SK-N-MC (cell line): Measurements from ENCODE around the gene RAB40B.

Source experiments
- EZH2 ChIP-seq: fragments of 200-600 bp; sonication (generic); IDR thresholded peaks from one replicate; pipeline ENCODE4 v1.6.1; 2017; ENCODE audit warnings: antibody characterized with exemption
- POLR2AphosphoS5 ChIP-seq: IDR thresholded peaks from 2 replicates; pipeline ENCODE4 v1.6.1; 2012; ENCODE audit warnings: mild to moderate bottlenecking, low read depth, low read length, borderline replicate concordance

DNA sequence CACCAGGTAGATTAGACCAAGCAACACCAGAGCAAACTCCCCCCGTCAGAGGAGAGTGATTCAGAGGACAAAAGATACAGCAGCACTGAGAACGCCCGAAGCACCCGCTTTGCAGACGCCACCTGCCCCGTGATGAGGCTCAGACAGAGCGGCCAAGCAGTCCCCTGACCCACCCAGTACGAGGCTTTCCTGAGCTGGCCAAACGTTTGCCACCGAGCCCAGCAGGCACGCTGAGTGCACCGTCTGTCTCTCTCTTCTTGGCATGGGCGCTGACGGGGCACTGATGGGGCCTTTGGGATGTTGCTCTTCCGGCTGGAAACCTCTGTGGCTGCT is 30.9 kb downstream of the RAB40B start:
- TF ChIP-seq EZH2 (no peak), POLR2AphosphoS5 (no peak)
